ENCODE measurements around the gene DCLK2.

The DCLK2 gene

GRCh38 chr4:150253965-150254630, 175.9 kb downstream of the DCLK2 start:
- no peak overlapping the region for H3K27ac ChIP-seq (ENCODE audit: extremely low read depth, low read depth, low read length)
- no peaks in the 10 kb centered on the region for H3K4me1 ChIP-seq (ENCODE audit: control insufficient read depth, insufficient read depth, low read length)
- ChIA-PET POLR2A (no interaction called here), CTCF (interaction anchor here (2.5 kb wide), 1 partner anchor 11 kb away, joined by 10 read pairs; no protein-coding TSS in a partner anchor)
- TF ChIP-seq ZNF639 (tag by site-specific recombination; IDR thresholded peaks at IDR 0.05) (no peak), KLF17 (tag by site-specific recombination; IDR thresholded peaks at IDR 0.05) (no peak), YY2 (tag by site-specific recombination; IDR thresholded peaks at IDR 0.05) (no peak), ZBTB26 (tag by site-specific recombination; optimal IDR thresholded peaks at IDR 0.05) (no peak), ZNF362 (tag by site-specific recombination; IDR thresholded peaks at IDR 0.05) (no peak), ZNF747 (tag by site-specific recombination; IDR thresholded peaks at IDR 0.05) (no peak), ZNF280C (tag by site-specific recombination; IDR thresholded peaks at IDR 0.05) (no peak), BCL11B (tag by site-specific recombination; IDR thresholded peaks at IDR 0.05; ENCODE audit: low read depth) (no peak), ZNF169 (tag by site-specific recombination; IDR thresholded peaks at IDR 0.05) (no peak), ZNF211 (tag by site-specific recombination; IDR thresholded peaks at IDR 0.05; ENCODE audit: low read depth) (no peak), SETDB1 (IDR thresholded peaks at IDR 0.05; ENCODE audit: insufficient read length, low read length) (no peak), ZNF792 (tag by site-specific recombination; IDR thresholded peaks at IDR 0.05) (no peak), ZBTB20 (tag by site-specific recombination; IDR thresholded peaks at IDR 0.05) (no peak)
- H3K36me3 ChIP-seq (ENCODE audit: control insufficient read depth in 2 of 2, insufficient read depth in 1 of 2, low read length in 2 of 2), result peaks cover 0 to 14% of the 10 kb centered on the region in 2 experiments; a peak in 1 of 3 replicates
- H3K4me3 ChIP-seq (ENCODE audit: low read depth, low read length), result no peak overlapping the region
- H3K9me3 ChIP-seq (ENCODE audit: control insufficient read depth, insufficient read depth, low read depth, low read length), result no peaks in the 10 kb centered on the region

- POLR2A ChIA-PET, result no interaction called here
- Histone ChIP-seq H3K9me3 (ENCODE audit: control insufficient read depth, insufficient read depth, low read depth, low read length) (no peaks in the 10 kb centered on the region), H3K36me3 (ENCODE audit: control insufficient read depth in 2 of 2, insufficient read depth in 1 of 2, low read length in 2 of 2) (peaks cover 0 to 24% of the 10 kb centered on the region in 2 experiments; a peak in 1 of 3 replicates), H3K27ac (ENCODE audit: extremely low read depth, low read depth, low read length) (no peak overlapping the region), H3K4me1 (ENCODE audit: control insufficient read depth, insufficient read depth, low read length) (no peaks in the 10 kb centered on the region), H3K4me3 (ENCODE audit: low read depth, low read length) (no peak overlapping the region)
- no peak for TF ChIP-seq ZNF692 (tag by site-specific recombination; IDR thresholded peaks at IDR 0.05)
- TF ChIP-seq ZBTB6 (tag by site-specific recombination; IDR thresholded peaks at IDR 0.05), result no peak
- TF ChIP-seq GFI1B (tag by site-specific recombination; IDR thresholded peaks at IDR 0.05), result no peak
- no peak for TF ChIP-seq ZNF544 (tag by site-specific recombination; IDR thresholded peaks at IDR 0.05)
- TF ChIP-seq ZNF560 (tag by site-specific recombination; IDR thresholded peaks at IDR 0.05; ENCODE audit: borderline replicate concordance), result no peak
- no peak for TF ChIP-seq GLIS1 (tag by site-specific recombination; IDR thresholded peaks at IDR 0.05)
- TF ChIP-seq YY2 (tag by site-specific recombination; IDR thresholded peaks at IDR 0.05), result no peak
- no peak for TF ChIP-seq ZNF529 (tag by site-specific recombination; IDR thresholded peaks at IDR 0.05; ENCODE audit: insufficient replicate concordance)
- CTCF ChIA-PET, result interaction anchor here (0.6 kb wide), 1 partner anchor 273 kb away, joined by 3 read pairs; no protein-coding TSS in a partner anchor
Measured at GRCh38 chr4:150255610-150256224, 177.5 kb downstream of the DCLK2 start.
